Activated T-helper 1 cell treated with anti-CD3 and anti-CD28 coated beads, Interleukin-2, amount 50 U/mL, for 16 hours (primary cell): ENCODE measurements around the gene NPAS2.
A peak's percentile ranks its signal among the peaks of the same experiment; 100 is the strongest.

Experiments used
- DNase-seq, 2 donors: peaks; one replicate each; pipeline ENCODE4 v3.0.0-alpha.2; 2020; ENCODE audit warnings: low read depth in 1 of 2, low spot score in 1 of 2

NPAS2 gene

DNA sequence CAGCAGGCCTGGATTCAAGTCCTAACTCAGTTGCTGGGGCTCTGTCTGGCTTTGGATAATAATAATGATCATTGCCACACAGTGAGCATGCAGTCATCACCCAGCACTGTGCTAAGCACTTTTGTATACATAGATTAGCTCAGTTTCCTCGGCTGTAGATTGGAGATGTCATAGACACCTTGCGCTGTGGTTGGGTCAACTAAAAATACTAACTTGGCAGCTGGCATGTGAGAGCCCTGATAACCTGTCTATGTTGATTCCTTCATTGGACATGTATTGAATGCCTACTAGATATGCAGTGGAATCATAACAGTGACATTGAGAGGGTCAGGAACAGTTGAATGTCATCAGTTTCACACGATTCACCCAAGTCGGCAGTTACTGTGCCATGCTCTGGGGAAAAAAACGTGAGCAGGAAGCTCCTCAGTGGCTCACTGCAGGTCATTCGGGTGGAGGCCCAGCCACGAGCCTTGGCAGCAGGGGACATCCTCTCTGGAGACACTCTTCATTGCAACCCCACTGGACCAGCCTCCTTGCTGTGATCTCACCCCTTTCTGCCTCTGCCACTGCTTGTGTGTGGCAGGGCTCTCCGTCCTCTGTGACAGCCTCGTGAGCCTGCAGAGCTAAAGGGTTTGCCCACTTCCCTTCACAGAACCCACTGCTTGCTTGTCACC is 85.3 kb downstream of the NPAS2 start:
- no peak for DNase-seq

DNA sequence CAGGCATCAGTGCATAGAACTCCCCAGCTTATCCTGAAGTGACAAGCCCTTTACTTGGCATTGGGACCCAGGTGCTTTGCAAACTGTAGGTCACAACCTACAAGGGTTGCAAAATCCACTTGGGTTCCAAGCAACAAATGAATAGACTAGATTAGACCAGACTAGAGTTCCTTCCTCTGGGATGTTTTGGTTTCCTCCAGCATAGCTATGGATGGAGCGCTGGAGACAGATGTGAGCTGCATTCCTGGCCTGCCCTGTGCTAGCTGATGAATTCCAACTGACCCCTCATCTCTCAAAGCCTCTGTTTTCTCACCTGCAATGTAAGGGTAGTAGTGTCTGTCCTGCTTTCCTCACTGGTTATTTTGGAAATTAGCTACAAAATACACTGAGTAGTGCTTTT is 86.2 kb downstream of the NPAS2 start:
- DNase-seq = no peak

DNA sequence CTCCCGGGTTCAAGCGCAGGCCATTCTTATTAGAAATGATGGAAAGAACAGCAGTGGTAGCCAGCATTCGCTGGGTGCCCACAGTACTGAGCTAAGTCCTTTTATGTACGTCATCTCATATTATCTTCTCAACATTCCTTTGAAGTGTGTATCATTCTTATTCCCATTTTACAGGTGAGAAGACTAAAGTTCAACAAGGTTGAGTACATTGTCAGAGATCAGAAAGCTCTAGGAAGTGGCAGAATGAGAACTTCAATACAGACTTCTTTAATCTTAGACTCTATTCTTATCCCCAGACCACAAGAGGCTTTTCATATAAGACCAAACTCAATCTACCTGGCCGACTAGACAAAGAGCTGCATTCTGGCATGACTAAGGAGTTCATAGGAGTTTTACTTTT is 86.7 kb downstream of the NPAS2 start:
- no peak for DNase-seq

DNA sequence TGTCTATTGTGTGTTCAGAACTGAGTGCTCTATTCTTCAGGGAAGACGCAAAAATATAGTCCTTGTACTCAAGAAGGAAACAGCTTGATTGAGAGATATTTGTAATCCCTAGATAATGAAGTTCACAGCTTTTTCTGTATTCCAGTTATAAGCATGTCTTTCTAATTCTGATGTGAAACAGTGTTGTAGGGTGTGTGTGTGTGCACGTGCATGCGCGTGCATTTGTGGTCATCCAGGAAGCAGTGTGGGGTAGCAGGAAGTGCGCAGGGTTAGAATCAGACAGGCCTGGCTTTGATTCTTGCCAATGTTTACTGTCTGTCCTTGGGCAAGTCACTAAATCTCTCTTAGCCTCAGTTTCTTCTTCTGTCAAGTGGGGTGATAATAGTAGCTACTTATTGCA is 87.9 kb downstream of the NPAS2 start:
- DNase-seq = no peak

DNA sequence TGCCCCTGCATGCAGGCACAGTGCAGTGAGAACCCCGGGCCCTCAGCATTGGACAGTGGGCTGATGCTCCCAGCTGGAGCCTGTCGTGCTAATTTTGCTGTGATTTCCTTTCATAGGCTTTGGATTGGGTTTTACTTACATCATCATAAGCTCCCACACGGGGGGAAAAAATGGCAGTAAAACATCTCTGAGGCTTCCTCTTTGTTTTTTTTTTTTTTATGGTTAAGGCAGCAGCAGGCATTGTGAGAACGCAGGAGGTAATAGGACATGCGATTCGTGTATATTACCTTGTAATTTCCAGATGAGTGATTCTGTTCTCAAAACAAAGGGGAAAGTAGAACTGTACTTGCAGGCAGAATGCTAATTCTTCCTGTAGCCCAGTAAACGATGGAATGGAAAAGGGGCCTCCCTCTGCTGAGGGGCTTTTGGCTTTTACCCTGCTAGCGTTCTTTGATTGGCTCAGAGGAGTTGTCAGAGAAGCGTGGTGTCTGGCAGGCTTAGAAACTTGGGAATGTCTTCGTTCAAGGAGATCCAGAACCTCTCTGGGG is 89.7 kb downstream of the NPAS2 start:
- DNase-seq = no peak

DNA sequence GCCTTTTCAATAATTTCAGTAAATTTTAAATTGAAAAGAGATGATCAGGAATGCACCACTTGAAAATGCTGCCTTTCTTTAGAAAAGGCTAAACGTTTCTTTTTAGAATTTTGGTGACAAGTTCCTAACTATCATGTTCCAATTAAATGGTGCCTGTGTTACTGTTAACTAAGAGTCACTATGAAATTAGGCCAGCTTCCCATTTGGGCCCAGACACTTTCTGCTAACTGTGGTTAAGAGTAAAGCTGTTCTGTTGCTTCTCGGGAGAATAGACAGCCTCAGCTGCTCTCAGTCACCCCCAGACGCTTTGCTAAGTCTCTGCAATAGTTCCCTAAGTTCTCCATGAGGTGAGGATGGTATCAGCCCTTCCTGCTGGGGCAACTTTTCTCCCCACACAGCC is 90.2 kb downstream of the NPAS2 start:
- DNase-seq = no peak

DNA sequence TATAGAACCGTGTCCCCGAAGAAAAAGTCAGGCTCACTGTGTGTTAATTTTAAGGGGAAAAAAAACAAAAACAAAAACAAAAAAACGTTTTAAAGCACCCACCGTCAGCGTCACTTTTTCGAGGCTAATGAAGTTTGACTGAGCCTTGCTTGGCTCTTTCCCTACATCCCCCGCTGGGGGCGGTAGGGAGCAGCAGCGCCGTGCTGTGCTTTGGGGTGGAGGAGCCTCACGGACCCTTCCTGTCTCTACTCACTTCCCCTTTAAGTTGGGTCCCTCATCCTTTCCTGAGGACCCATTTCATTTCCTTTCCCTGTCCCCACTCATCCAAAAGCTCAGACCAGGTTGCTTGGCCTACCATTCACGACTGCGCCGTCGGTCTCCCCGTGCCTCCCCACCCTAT is 99.4 kb downstream of the NPAS2 start:
- no peak for DNase-seq

DNA sequence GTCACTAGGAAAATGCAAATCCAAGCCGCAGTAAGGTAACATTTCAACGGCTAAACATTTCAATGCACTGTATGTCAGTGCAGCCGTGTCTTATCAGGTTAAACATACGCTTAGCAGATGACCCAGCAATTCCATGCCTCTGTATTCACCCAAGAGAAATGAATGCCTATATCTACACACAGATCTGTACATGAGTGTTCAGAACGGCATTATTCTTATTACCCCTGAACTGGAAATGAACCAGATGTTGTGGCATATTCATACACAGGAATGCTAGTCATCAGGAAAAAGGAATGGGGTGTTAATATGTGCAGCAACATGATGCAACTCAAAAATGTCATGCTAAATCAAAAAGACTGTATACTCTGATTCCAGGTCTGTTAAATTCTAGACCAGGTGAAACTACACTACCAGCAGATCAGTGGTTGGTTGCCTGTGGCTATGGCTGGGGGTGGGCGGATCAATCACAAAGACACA is 101.8 kb downstream of the NPAS2 start:
- DNase-seq = no peak

DNA sequence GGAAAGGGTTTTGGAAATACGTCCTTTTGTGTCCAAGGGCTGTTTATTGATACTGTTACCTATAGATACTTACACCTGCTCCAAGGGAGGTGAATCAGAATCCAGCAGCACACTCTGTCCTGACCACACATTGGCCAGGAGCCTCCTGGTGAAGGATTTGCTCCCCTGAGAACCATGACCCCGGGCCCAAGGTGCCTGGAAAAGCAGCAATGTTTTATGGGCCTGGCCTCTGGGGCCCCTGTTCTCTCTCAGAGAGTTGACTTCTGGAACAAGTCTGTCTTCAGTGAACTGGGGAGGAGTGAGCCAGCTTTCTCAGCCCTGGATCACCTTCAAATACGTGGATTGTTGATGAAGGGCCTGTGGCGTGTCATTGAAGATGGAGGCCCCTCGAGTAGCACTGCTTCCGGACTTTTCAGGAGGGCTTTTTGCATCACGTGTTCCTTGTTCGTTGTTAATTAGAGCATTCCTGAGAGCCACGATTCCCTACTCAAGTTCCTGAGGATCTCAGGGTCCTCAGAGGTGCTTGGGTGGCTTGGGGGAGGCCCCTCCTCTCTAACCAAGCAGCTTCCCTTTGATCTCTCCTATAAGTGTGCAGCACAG is 103.6 kb downstream of the NPAS2 start:
- no peak for DNase-seq

DNA sequence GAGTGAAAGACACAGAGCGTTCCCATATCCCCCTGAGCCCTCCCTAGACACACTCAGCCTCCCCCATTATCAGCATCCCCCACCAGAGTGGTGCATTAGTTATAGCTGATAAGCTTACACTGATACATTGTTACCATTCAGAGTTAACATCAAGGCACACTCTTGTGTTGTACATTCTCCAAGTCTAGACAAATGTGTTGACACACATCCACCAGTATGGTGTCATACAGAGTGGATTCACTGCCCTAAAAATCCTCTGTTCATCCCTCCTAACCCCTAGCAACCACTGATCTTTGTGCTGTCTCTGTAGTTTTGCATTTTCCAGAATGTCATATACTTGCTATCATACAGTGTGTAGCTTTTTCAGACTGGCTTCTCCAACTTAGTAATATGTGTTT is 104.2 kb downstream of the NPAS2 start:
- DNase-seq = no peak

DNA sequence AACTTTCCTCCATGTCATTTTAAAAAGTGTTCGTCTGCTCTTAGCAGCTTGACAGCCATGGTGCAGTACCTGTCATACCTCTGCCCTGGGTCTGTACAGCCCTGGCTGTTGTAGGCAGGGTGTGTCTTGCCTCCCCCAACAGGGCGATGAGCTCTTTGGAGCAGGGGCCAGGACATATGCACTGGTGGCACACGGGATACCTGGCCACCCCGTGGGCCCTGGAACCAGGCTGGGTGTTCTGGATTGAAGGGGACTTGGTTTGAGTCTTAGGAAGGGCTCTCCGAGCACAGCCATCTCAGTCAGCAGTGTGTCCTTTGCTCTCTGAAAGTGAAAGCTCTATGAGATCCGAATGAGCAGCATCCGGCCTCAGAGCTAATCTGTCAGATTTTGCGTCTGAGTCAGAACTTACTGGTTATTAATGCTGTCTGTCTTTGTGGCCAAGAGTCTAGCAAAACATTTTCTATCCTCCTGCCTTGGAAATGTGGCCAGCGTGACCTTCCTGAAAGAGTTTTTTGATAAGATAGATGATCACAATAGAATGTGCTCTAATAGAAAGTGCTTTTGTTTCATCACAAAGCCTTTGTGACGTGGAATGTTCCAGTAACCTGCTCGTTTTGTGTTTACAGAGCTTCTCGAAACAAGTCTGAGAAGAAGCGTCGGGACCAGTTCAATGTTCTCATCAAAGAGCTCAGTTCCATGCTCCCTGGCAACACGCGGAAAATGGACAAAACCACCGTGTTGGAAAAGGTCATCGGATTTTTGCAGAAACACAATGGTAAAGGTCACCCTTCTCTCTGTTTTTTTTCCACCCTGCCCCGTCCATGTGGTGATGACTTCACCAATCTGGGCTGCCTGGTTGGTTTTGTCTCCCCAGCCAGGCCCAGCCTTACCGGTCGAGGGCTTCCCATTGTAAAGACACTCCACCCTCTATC is 104.8 kb downstream of the NPAS2 start:
- peak in 1 of 2 donors; percentile 6 for DNase-seq

DNA sequence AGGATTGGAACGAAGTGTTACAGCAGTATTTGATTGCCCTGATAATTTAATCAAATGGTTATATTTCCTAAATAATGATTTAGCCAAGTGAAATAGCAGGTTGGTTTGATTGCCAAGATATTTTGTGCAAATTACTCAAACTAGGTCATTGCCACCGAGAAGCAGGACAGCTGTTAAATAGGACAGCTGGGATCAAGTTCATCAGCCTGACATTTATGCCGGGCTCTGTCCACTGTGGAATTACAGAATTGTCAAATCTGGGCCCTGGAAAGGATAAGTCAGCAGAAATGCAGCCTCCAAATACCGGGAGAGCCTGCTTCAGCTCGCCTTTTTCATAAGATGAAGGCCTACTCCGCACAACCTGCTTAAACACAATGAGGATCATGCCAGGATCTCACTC is 108.3 kb downstream of the NPAS2 start:
- DNase-seq = no peak

DNA sequence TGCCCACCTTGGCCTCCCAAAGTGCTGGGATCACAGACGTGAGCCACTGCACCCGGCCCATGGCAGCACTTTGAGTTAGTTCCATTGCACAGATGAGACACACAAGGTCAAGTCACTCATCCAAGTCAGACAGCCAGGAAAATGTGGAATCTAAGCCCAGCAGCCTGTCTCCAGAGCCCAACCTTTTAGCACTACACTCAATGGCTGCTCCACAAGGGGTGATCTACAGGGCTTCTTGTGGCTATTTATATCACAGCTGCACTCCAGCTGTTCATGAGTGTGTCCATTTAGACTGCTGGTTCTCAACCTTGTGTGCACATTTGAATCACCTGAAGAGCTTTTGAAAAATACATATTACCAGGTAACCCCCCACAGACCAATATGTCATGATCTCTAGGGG is 109.2 kb downstream of the NPAS2 start:
- DNase-seq = no peak

DNA sequence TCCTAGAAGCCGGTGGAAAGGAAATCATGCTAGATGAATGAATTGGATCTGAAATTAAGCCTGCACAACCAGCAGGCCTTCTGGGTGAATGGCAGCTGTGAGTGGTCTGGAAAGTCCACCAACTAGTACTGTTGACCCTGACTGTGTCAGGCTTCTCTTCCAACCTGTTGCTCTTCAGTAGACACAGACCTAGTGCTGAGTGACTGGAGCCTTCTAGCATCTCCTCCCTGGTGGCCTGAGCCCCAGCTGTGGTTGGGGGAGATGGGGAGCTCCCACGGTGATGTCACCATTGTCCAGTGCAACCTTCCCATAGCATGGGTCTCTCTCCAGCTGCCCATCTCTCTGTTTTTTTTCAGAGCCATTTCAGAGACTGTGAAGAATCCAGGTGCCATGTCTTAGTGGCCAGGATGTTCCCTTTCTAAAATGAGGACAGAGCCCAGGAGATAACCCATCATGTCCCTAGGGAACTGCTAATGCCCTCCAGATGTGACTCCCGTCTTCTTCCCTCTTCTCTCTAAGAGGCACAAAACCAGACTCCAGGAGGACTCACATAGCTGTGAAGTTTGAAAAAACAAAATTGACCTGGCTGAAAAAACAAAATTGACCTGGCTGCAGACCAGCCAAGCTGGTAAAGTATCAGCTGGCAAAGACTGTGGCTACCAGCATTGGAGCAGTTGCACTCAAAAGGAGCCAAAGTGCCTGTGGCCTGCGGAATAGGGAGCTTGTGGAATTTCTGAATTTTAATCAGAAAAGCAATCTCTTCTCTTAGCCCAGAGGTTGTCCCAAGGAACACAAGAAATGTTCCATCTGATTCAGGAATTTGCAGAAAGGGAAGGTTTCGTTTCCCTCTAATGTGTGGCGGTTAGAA is 114.8 kb downstream of the NPAS2 start:
- DNase-seq = no peak

DNA sequence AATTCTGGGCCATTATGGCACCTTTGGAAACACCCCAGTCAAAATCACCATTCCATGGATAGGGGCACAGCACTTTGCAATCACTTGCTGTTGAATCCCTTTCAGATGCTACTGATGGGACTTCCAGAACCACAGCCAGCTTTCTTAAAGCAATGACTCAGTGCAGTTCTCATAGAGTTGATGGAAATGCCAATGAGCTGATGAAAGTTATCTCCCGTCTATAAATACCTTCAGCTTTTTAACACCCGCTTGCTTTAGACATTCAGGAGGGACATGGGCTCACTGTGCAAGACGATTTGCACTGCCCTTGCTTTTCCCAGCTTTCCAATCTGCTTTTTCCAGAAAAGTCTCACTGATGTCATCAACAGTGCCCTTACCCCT is 115.4 kb downstream of the NPAS2 start:
- no peak for DNase-seq

DNA sequence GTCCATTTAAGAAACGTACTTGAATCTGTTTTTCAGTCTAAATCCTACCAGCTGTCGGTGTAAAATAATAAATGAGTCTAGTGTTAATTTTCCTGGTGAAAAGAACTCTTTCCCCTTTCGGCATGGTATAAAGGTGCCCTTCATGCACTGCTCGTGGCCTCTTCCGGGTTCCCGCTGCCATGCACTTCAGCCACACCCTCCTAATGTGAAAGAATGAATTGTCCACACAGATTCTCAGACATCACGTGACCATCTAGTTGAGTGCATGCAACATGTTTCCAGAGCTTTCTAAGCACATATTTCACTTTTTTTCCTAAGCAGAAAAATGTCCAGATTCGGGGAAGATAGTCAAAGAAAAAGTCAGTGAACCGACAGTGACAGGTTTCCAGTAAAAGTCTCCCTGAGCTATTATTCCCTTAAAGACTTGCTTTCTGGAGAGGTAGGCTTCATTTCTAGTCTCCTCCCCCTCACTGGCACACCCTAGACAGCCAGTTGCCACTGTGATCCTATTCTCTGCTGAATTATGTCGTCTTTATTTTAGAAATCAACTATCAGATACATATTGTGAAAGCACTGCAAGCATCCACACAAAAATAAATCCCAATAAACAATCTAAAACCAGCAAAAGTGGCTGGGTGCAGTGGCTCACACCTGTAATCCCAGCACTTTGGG is 116.3 kb downstream of the NPAS2 start:
- no peak for DNase-seq

DNA sequence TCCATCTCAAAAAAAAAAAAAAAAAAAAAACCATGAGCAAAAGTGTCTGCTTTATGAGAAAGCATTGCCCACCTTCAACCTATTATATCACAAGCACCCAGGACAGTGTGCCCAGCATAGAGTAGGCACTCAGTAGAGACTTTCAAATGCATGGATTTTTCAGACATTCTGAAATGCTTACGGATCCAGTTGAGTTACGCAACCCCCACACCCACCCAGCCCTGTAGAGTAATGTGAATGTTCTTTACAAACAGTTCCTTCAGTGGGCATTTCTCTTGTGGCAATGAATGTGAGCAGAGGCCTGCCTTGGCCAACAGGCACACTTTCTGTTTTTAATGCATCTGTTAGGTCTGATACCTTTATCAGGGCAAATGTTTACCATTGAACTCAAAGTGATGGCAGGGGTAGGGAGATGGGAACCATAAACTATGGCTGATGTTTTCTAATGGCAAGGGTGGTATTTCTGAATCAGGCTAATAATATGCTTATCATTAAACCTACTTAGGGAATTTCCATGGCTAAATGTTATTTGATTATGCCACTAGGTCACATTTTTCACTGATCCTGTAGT is 117.1 kb downstream of the NPAS2 start:
- no peak for DNase-seq

DNA sequence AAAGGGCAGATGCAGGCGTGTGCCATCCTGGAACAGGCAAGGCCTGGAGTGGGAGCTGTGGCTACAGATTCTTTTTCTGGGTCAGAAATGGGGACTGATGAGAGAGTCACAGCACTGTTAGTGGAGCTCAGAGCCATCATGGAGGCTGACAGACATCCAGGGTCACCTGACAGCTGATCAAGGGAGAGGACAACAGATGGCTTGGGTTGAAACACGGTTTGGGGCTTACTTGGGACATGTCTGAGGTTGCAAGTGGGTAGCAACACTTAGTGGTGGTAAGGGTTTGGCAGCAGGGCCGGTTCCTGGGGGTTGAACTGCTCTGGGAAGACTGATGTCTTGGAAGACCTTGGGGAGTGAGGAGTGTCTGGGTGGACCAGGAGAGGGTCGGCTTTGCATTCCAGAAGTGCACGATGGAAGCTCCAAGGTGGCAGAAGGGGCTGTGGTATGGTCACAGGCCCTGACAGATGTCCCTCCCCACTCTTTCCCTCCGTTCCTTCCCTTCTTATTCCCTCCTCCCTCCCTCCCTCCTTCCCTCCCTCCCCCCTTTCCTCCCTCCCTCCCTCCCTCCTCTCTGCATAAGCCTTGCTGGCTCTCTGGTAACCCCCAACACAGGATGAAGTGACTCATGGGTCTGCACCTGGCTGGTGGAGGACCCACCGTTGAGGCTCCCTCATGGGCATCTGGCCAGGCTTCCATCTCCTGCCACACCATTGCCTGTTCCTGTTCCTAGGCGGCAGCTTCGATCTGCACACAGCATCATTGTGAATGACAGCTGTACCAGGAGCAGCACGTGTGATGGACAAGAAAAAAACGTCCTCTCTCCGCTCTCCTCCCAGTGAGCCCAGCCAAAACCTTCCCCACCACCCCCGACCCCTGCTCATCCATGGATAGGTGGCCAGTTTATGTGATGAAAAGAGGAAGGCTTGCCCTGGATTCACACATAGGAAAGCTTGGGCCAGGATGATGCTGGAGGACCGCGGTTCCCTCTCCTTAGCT is 118.4 kb downstream of the NPAS2 start:
- no peak for DNase-seq

DNA sequence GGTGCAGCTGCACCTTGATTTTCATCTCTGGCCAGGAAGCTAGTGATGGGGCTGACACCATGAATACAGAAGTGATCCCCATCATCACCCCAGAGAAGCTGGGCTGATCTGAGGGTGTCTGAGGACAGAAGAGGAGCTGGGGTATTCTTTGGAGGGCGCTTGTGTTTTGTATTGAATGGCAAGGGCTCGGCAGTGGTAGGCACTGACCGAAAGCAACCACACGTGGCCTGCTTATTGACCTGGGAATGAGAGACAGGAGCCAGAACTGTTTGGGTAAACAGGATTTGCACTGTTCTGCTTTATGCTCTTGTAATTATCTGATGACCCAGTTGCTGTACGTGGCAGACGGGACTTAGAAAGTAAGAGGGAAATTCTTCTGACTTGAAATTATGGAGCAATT is 119.5 kb downstream of the NPAS2 start:
- DNase-seq = no peak
